Measurements from ENCODE around the gene IFNGR2. TPM values are rescaled to one million over a fixed set of nuclear protein-coding genes. Genes with fewer than 3 reads are reported as not detected.

Gene IFNGR2
- total and polyA plus RNA-seq, 2 donors (not counting 3 experiments of a cell fraction or from before 2014, with no cell fraction given): 44.2 to 46.1 TPM

GRCh38 chr21:33373451-33373850 lies 29.8 kb upstream of the IFNGR2 start:
- ChIA-PET POLR2A (no interaction called here), CTCF (interaction anchor here (1.1 to 2.3 kb wide), 3 partner anchors 12 to 176 kb away, joined by 5 to 14 read pairs (median 12); no protein-coding TSS in a partner anchor)
- DNase-seq (ENCODE audit: low read depth, low spot score) (no peak), FAIRE-seq (no peak)
- Histone ChIP-seq H3K79me2 (ENCODE audit: control insufficient read depth, insufficient read depth, low read length) (no peaks in the 10 kb centered on the region), H3K9ac (replicated peaks; ENCODE audit: extremely low read depth, insufficient read depth, low read length) (no peak overlapping the region), H2AFZ (ENCODE audit: low read depth, low read length) (peak overlapping the region; percentile 7), H4K20me1 (replicated peaks; ENCODE audit: control insufficient read depth, extremely low read depth, insufficient read depth, low read length) (no peaks in the 10 kb centered on the region), H3K9me3 (replicated peaks; ENCODE audit: control insufficient read depth, insufficient read depth, low read length) (no peaks in the 10 kb centered on the region), H3K9me1 (replicated peaks; ENCODE audit: control insufficient read depth, extremely low read depth, insufficient read depth, low read length) (no peaks in the 10 kb centered on the region), H3K36me3 (ENCODE audit: control insufficient read depth in 2 of 2, extremely low read depth in 1 of 2, insufficient read depth in 2 of 2, low read length in 2 of 2) (no peaks in the 10 kb centered on the region), H3K4me1 (ENCODE audit: control insufficient read depth, extremely low read depth, insufficient read depth, low read length) (peaks cover 12% of the 10 kb centered on the region), H3K4me2 (ENCODE audit: insufficient read depth, low read length) (no peak overlapping the region), H3K4me3 (replicated peaks in 1 of 3; ENCODE audit: insufficient read depth in 1 of 3, low read depth in 1 of 3, low read length in 3 of 3) (no peak overlapping the region), H3K27ac (ENCODE audit: insufficient read depth, low read depth, low read length) (no peak overlapping the region), H3K27me3 (ENCODE audit: control insufficient read depth in 2 of 2, insufficient read depth in 2 of 2, low read length in 2 of 2) (no peaks in the 10 kb centered on the region)
- dilution Hi-C loops (cut with MboI; ENCODE audit: extremely low pct_ligation_motif_present, low sequenced_read_pairs) (no loop called here), intact Hi-C loops (cut with micrococcal nuclease) (no loop called here)
- BruUV-seq (replicated peaks): no TSS peak
- TF ChIP-seq GATA2 (IDR thresholded peaks at IDR 0.05; ENCODE audit: insufficient read depth, insufficient read length, low read depth, low read length): no peak
- no peak for TF ChIP-seq POLR2A (IDR thresholded peaks at IDR 0.05; ENCODE audit: low read depth, low read length)
- TF ChIP-seq, protein P1, sequence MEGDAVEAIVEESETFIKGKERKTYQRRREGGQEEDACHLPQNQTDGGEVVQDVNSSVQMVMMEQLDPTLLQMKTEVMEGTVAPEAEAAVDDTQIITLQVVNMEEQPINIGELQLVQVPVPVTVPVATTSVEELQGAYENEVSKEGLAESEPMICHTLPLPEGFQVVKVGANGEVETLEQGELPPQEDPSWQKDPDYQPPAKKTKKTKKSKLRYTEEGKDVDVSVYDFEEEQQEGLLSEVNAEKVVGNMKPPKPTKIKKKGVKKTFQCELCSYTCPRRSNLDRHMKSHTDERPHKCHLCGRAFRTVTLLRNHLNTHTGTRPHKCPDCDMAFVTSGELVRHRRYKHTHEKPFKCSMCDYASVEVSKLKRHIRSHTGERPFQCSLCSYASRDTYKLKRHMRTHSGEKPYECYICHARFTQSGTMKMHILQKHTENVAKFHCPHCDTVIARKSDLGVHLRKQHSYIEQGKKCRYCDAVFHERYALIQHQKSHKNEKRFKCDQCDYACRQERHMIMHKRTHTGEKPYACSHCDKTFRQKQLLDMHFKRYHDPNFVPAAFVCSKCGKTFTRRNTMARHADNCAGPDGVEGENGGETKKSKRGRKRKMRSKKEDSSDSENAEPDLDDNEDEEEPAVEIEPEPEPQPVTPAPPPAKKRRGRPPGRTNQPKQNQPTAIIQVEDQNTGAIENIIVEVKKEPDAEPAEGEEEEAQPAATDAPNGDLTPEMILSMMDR (IDR thresholded peaks at IDR 0.05; ENCODE audit: extremely low read depth in 1 of 2, insufficient read depth in 1 of 2, low read depth in 1 of 2, low read length in 2 of 2): no peak
- no peak for TF ChIP-seq JUN (IDR thresholded peaks at IDR 0.05; ENCODE audit: borderline replicate concordance, insufficient read depth, insufficient read length, low read depth)
- TF ChIP-seq EZH2 (IDR thresholded peaks at IDR 0.05; ENCODE audit: borderline replicate concordance, low read depth, low read length, severe bottlenecking): no peak
- TF ChIP-seq FOS (IDR thresholded peaks at IDR 0.05; ENCODE audit: borderline replicate concordance, insufficient read depth, low read length): no peak
- no peak for TF ChIP-seq MYC (IDR thresholded peaks at IDR 0.05; ENCODE audit: low read depth, low read length)
- TF ChIP-seq POLR2AphosphoS5 (IDR thresholded peaks at IDR 0.05; ENCODE audit: insufficient read depth, low read depth, low read length): no peak

All from endothelial cell of umbilical vein (primary cell).